GM19452 (cell line): ENCODE results near the gene ACAA2.
"Not testable (repeated sequence)": the region's sequence is repeated elsewhere in the genome, so short reads cannot be mapped to it uniquely, and the experiment has no call there.

Source experiments
- ATAC-seq: cut with Tn5 transposase; IDR thresholded peaks from one replicate; pipeline ENCODE4 v1.9.1; 2021; ENCODE audit not compliant: unreplicated experiment

The ACAA2 gene

DNA sequence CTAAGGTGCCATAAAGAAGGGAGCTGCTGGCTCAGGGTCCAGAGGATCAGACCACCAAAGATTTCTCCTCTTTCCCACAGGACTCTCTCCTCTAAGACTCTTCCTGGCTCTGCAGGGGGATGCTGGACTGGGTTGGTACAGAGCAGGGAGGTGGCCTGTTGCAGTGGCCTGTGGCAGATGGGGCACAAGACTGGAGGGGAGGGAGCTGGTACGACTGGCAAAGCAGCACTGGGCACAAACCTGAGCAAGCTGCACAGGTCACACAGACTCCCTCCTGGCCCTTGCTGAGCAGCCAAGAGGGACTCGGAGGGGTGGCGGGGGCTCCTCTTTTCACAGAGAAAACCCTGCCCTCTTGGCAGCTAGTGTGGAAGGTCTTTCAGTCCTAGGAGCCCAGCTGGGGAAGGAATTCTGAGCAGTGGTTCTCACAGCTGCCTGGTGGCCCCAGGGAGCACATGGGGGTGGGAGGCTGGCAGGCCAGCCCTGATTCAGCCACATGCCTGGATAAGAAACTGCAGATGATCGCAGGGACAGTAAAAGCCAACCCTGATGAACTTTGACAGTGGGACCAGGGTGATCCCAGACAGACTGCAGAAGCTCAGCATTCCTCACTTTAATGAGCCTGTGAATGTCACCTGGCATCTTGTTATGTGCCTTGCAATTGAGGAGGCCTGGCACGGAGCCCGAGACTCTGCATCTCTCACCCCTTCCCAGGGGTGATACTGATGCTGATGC lies 32.5 kb upstream of the ACAA2 start:
- no peak for ATAC-seq

DNA sequence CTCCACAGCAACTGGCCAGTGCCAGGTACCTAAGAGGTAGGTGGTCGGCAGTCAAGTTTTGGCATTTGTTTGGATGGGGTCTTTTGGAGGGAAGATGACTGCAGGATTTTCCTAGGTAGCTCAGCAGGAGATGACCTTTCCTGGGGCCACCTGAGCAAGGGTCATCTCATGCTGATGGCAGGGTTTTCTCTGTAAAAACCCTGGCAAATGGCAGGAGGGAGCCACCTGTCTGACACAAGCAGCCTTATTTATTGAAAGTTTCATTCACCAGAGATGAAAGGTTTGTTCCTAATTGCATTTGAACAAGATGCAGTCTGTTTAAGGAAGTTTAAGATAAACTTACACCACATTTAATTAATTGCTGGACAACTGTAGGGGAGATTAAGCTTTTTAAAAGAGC lies 31.6 kb upstream of the ACAA2 start:
- ATAC-seq = no peak

DNA sequence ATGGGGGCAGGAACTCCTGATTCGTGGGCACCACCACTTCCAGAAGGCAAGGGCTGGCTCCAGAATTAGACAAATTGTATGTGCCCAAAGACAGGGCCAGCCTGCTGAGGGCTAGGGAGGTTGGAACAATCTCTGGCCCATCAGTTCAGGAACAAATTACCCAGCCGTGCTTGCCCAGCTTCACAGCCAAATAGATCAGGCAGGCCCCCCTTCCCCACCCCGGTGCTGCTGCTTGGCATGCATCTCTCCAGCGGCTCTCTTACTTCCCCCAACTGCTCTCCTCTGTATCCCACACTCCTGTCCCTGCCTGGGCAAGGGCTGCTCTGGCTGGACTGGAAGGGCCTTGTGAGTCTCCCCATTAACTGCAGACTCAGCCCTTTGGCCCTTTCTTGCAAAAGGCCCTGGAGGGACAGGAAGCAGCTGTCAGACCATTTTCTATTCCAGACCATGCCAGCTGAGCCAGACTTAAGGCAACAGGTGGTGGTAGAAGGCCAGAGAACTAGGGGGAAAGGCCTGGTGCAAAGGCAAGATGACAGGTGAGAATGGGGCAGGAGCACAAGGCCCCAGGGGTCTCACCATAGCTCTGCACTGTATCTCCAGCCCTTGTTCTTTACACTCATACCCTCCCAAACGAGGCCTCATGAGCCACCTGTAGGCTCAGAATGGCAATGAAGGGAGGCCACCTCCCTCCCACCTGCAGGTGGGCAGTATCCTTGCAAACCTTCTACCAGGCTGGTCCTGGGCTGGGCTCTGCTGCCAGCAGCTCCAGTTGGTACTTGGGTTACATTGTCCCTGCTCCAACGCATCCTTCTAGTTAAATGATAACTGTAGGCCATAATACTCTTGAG lies 30.7 kb upstream of the ACAA2 start:
- ATAC-seq = no peak

DNA sequence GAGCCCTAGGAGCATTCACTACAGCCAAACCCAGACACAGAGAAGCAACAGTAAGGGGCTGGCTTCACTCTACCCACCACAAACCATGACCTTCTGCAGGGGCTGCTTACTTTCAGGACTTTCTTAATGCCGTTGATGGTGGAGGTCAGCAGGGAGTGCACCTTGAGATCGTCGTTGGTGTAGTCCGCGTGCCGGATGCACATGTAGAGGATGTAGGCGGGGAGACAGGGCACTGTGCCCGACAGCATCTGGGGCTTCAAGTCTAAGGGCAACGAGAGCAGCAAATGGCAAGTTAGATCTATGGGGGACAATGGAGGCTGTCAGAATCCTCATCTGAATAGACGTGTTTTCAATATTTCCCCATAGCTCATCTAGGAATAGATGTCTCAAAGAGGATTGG lies 29.8 kb upstream of the ACAA2 start:
- ATAC-seq = no peak

DNA sequence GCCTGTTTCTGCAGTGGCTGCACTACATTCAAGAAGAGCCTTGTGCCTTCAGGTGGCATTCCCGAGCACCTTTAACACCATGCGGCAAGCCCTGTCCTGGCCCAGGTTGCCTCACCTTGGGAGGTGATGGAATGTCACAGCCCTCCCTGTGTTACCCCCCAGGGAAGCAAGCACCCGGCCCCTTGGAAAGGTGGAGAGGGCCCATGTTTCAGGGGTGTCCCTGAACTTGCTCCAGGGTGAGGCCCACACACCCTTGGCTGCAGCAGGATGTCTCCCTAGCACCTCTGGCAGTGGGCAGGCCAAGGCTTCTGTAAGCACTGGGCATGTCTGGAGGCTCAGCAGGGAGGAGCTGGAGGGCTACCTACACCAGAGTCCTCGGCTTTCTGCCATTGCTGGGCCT lies 29.3 kb upstream of the ACAA2 start:
- no peak for ATAC-seq

DNA sequence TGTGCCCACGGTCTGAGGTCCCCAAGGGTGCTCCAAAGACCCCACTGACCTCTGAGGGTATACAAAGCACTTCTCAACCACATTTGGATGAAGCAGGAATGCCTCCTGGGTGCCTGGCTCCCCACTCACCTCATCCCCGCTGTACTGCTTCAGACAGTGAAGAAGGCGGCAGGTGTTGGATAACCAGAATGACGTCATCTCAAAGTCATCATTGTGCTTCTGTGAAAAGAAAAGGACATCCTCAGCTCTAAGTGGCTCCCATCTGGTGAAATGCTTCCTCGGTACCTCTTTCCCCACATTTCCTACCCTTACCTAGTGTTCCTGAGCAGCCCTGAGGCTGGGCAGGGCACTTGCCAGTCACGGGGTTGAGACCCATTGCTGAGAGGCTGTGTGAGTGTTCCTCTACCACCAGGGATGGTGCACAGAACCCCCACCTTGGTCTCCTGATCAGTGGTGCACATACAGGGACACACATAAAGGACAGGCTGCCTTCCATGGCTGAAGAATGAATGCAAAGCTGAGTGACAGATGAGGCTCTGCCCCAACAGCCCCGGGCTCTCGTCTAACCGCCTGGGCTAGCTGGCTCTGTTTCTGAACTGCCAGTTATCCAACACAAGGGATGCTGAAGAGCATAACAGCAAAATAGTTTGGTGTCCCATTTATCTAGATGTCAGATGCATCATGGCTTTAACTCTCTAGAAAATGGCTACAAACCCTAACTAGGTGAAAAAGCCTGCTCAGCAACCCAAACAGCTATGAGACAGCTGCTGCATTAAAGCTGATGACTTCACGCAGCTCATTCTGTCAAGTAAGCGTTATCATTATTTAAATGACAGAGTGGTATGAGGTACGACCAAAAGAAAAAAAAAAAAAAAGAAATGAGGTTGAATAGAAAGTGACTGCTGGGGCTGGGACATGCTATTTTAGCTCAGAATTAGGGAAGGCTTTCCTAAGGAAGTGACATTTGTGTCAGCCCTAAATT lies 28.2 kb upstream of the ACAA2 start:
- ATAC-seq = no peak

DNA sequence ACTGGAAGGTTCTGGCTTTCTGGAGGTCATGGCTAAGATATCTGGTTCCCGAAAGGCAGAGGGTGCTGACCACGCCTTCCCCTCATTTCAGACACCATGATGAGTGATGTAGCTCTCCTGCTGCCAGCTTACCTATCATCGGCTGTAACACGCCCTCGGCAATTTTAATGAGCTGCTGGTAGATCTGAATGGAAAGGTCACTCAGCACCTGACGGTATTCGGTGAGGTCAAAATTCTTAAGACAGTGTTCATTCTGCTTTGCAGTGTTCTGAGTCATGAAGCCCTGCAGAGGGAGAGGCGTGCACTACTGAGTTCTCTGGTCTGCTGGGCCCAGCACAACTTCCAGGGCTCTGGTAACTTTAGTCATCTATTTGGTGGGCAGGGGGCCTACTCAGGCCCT lies 25.7 kb upstream of the ACAA2 start:
- ATAC-seq = no peak

DNA sequence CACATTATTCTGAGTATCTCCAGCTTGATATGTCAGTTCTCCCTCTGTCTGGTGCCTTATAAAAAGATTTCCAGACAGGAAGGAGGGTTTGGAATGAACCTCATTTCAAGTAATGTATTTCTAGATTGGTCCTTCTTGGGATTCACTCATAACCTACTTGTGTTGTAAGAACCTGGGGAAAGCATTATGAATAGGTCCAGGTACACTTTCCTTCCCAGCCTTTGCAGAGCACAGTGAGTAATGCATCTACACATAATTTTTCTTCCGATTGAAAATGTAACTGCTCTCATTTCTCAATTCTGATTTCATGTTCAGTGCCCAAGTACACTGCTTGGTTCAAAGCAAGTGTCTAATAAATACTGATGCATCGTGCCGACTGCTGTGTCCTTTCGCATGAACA lies 25.0 kb upstream of the ACAA2 start:
- ATAC-seq = no peak

DNA sequence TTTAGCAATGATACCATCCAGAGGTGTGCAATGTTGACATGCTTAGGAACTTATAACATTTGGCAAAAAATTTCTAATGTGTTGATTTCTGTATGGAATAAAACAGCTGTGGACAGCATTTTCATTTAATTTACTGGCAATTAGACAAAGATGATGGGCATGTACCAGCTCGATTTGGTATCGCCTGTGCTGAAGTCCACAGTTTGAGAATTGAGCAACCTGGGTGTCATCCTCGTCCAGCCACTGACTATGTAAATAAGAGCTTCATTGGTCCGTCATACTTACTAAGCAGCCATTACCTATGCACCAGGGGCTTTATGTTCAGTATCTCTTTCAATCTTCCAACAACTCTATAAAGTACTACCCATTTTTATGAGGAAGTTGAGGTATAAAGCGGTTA lies 24.6 kb upstream of the ACAA2 start:
- ATAC-seq = no peak

DNA sequence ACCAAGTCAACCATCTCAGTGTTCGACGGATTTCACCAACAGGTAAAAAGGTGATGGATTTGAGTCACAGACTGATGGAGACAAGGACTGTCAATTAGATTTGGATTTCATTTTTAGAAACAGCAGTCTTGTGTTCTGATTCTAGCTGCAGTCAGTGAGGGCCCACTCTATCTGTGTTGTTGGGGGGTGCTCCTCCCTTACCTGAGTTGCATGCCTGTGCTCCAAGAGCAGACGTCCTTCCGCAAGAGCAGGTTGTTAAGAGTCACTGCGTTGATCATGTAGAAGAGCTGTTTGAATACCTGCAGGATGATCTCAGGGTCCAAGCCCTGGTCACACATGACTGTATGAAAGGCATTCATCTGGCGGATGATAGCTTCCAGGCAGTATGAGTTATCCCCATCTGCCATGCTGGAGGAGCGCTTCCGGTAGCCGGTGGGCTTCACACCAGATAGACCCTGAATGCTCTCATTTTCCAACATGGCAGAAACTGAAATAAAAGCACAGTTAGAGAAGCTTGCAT lies 24.0 kb upstream of the ACAA2 start:
- not testable (repeated sequence) for ATAC-seq

DNA sequence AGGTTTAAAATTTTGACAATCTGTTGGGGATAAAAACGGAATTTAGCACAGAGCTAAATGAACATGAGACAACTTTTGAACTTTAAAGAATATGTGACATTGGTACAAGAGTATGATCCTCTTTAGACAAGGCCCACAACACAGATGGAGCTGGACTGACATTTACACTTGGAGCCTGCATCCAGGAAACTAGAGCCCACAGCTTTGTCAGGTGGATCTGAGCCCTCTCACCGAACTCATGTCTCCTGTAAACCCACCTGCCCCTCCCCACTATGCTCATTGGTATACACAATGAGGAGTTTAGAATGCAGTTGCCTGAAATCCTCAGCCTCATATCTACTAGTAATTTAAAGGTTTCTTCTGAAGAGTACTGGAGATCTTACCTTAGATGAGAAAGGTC lies 22.1 kb upstream of the ACAA2 start:
- ATAC-seq = no peak

DNA sequence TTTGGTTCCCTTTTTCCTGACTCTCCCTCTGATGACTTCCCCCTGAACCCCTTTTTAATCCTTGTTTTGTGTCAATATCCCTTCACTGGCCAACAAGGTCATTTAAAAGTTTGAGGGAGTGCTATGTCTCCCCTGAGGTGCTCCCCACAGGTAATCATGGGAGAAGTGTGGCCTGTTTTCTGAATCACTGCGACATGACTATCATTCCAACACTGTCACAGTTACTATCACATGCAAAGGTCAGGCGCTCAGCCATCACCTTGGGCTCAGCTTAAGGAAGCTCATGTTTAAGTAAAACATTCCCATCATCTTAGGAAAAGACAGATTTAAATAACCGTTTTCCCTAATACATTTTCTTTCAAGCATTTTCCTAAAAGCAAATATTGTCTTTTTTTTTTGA lies 20.9 kb upstream of the ACAA2 start:
- no peak for ATAC-seq

DNA sequence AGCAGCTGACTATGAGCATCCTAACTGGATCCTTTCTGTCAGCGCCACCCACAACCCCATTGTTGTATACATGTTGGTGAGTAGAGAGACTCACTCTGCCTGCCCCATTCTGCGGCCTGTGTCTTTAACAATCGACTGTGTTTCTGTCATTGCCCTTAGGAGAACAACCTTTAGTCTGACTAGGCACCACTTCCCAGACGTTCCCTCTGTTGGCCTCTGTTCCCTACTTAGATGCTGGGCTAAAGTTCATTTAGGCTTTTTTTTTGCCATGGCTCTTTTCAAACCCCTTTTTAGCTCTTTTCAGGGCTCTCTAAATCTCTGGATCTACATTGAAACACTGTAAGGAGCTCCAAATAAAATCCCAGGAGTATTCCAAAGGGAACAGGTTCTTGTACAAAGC lies 20.5 kb upstream of the ACAA2 start:
- ATAC-seq = no peak

DNA sequence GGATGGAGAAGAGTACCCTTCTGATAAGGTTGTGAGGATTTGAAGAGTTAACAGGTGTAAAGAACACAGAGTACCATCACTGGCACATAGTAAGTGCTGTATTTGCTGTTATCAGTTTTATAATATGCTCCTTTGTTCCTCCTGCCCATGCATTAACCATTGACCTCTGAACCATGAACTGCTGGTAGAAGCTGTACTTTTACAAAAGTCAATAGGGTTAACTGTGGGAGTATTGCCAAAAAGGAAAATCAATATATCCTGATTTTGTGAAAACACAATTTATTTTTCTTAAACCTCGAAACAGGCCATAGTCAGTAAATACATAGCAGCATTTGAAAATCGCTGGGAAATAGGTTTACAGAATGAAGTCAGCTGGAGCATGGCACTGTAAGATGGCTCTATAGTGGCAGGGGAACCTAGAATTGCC lies 18.9 kb upstream of the ACAA2 start:
- ATAC-seq = no peak

DNA sequence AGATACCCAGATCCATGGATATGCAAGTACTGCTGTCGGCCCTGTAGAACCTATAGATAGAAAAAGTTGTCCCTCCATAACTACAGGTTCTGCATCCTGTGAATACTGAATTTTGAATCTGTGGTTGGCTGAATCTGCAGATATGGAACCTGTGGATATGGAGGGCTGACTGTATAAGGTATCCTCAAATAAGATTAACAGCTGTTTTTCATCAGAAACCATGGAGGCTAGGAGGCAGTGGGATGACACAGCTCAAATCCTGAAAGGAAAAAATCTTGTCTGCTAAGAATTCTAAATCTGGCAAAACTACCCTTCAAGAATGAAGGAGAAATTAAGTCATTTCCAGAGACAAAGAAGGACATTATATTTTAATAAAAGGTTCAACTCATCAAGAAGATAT lies 14.7 kb upstream of the ACAA2 start:
- no peak for ATAC-seq

DNA sequence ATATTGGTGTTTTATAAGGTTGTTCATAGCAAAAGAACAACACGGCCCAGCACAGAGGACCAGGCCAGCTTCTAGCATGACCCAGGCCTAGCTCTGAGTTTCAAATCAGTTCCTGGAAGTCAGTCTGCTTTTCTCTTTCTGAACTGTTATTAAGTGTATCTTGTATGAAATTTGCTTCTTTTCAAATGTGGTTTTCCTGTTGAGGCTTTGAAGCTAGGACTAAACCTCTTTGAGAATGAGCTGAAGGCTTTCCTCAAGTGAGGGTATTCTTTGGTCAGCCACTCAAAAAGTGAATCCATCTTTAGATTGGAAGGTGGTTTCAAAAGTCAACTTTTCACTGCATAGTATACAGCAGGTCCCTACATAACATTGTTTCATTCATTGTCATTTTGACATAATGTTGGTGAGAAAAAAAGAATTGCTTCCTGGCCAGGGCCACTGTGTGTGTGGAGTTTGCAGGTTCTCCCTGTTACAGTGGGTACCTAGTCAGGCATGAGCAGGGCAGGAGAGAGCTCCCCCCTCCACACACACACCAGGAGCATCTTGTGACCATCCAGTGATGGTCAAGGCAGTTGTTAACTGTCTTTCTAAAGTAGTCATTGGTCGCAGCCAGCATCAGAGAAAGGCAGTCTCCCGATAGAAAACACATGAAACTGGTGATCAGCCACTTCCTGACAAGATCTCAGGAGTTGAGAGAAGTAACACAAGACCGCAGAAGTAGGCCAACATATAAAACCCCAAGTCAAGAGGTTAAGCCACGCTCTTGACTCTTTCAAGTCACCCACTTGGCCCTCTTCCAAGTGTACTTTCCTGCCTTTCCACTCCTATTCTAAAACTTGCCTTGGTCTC lies 6.7 kb upstream of the ACAA2 start:
- peak; percentile 73 for ATAC-seq

DNA sequence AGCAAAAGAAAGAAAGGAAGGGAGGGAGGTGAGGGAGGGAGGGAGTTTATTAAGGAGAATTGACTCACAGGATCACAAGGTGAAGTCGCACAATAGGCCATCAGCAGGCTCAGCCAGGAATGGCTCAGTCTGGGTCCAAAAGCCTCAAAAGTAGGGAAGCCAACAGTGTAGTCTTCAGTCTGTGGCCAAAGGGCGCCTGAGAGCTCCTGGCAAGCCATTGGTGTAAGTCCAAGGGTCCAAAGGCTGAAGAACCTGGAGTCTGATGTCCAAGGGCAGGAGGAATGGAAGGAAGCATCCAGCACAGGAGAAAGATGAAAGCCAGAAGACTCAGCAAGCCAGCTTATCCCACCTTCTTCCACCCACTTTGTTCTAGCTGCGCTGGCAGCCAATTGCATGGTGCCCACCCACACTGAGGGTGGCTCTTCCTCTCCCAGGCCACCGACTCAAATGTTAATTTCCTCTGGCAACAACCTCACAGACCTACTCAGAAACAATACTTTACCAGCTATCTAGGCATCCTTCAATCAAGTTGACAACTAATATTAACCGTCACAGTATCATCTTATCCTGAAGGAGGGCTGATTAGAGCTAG lies 5.8 kb upstream of the ACAA2 start:
- no peak for ATAC-seq

DNA sequence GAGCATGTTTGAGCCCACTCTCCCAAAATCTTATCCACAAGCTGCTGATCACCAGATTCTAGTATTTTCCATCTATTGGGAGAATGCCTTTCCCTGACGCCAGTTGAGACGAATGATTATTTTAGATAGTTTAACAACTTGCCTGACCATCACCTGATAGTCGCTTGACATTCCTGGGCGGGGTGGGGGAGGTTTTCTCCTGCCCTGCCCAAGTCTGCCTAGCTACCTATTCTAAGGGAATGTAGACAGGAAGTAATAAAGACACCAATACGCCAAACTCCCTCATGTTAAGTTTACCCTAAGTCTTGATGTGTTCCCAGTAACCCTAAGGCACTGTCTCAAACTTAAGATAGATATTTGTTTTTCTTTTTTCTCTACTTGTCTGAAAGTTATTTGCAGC lies 4.6 kb upstream of the ACAA2 start:
- ATAC-seq = no peak

DNA sequence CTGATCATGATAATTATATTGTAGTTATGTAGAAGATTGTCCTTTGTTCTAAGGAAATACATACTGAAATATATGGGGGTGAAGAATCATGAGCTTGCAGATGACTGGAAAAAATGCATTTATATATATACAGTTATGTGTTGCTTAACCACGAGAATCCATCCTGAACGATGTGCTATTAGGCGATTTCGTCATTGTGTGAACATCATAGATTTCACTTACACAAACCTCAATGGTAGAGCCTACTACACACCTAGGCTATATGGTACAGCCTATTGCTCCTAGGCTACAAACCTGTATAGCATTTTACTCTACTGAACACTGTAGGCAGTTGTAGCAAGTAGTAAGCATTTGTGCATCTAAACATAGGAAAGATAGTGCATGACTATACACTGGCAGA lies 2.6 kb upstream of the ACAA2 start:
- ATAC-seq = no peak

DNA sequence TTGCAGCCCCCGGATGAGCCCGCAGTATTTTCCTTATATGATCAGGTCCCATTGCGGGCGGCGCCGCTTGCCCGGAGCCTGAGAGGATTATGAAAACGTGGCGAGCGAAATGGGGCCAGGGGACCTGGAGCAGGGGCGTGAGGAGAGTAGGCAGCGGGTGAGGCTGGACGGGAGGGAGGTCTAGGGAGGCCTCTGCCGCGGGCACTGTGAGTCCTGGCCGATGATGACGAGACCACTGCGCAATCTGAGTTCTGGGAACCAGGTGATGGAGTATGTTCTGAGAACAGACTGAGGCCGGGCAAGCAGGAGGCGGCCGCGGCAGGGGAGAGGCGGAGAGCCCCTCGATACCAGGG lies 790 bp upstream of the ACAA2 start:
- ATAC-seq = peak; percentile 5
